HFFc6 (cell line): Measurements from ENCODE around the gene PALLD. TPM values are rescaled to one million over a fixed set of nuclear protein-coding genes. Genes with fewer than 3 reads are reported as not detected.

Source experiments
- DNase-seq: peaks from one replicate; pipeline ENCODE4 v3.0.0-alpha.2; 2018
- H3K27ac Mint-ChIP-seq: 2 replicates; pipeline ENCODE4 v1.8.0; 2020; ENCODE audit warnings: mild to moderate bottlenecking, mixed read lengths
- H3K27me3 Mint-ChIP-seq: 2 replicates; pipeline ENCODE4 v1.8.0; 2021; ENCODE audit warnings: mild to moderate bottlenecking, moderate library complexity, mixed read lengths; ENCODE audit not compliant: insufficient read depth
- H3K36me3 Mint-ChIP-seq: 2 replicates; pipeline ENCODE4 v1.8.0; 2021; ENCODE audit warnings: low read depth, mixed read lengths
- H3K4me1 Mint-ChIP-seq: 2 replicates; pipeline ENCODE4 v1.8.0; 2020; ENCODE audit warnings: low read depth, mixed read lengths
- H3K4me3 Mint-ChIP-seq: 2 replicates; pipeline ENCODE4 v1.8.0; 2020; ENCODE audit warnings: mild to moderate bottlenecking, moderate library complexity, mixed read lengths
- H3K9me3 Mint-ChIP-seq: 2 replicates; pipeline ENCODE4 v1.8.0; 2020; ENCODE audit warnings: mild to moderate bottlenecking, mixed read lengths
- total RNA-seq, 6 experiments: library from RNA; stranded (reverse); fragmentation: NEBNext Ultra II Directional; extraction: Animal tissue kit (Norgen Biotek cat#: 25700); gene quantifications; 2 replicates in 1 of 6; 3 replicates in 5 of 6; pipeline ENCODE4 v1.2.3, GENCODE V29; 2021
- TF ChIP-seq, protein P1 (sequence below): fragments of 200-600 bp; sonication (generic); IDR thresholded peaks from 2 replicates; pipeline ENCODE4 v1.5.0; 2021; ENCODE audit warnings: antibody characterized with exemption, mild to moderate bottlenecking

Gene PALLD
- total RNA-seq, 6 experiments from 2014 or later: 72.6 to 163 (median 149) TPM

DNA sequence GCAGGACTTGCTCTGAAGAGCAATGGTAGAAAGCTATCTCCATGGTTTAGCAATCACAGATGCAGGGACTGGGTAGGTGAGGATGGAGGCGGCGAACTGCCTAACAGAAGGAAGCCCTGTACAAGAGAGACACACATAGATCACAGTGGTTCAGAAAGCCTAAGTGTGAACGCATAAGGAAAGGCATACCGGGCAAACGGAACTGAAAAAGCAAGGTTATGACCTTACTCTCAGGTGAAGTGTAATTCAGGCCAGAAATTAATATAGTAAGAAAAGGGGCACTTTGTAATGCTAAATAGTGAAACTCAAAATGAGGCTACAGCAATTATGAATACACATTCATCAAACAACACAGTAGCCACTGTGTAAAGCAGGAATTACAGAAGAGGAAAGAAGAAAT, 126.6 kb downstream of the PALLD start:
- TF ChIP-seq, protein P1, sequence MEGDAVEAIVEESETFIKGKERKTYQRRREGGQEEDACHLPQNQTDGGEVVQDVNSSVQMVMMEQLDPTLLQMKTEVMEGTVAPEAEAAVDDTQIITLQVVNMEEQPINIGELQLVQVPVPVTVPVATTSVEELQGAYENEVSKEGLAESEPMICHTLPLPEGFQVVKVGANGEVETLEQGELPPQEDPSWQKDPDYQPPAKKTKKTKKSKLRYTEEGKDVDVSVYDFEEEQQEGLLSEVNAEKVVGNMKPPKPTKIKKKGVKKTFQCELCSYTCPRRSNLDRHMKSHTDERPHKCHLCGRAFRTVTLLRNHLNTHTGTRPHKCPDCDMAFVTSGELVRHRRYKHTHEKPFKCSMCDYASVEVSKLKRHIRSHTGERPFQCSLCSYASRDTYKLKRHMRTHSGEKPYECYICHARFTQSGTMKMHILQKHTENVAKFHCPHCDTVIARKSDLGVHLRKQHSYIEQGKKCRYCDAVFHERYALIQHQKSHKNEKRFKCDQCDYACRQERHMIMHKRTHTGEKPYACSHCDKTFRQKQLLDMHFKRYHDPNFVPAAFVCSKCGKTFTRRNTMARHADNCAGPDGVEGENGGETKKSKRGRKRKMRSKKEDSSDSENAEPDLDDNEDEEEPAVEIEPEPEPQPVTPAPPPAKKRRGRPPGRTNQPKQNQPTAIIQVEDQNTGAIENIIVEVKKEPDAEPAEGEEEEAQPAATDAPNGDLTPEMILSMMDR: no peak
- Mint-ChIP-seq H3K27me3 (peaks cover 1% of the 10 kb centered on the region; the same call in 1 of the 2 replicates), H3K36me3 (no peaks in the 10 kb centered on the region), H3K27ac (no peak overlapping the region), H3K9me3 (no peaks in the 10 kb centered on the region), H3K4me1 (peaks cover 44% of the 10 kb centered on the region), H3K4me3 (no peak overlapping the region)
- no peak for DNase-seq

DNA sequence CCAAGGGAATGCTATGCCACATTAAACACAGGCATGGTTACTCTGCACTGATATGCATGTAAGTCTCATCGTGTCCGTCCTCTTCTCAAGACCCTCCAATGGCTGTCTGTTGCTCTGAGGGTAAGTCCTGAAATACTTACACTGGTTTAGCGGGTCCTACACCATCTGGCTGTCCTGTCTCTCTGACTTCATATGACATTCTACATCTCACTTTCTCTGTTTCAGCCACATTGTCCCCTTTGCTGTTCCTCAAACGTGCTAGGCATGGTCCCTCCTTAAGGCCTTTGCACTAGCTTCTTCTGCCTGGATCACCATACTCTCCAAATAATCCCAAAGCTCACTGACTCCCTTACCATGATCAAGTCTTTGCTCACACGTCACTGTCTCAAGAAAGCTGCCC, 131.4 kb downstream of the PALLD start:
- DNase-seq: no peak
- H3K27ac Mint-ChIP-seq: no peak overlapping the region
- H3K36me3 Mint-ChIP-seq: no peaks in the 10 kb centered on the region
- H3K4me3 Mint-ChIP-seq: no peak overlapping the region
- H3K4me1 Mint-ChIP-seq: peaks cover 39% of the 10 kb centered on the region
- H3K27me3 Mint-ChIP-seq: peaks cover 3% of the 10 kb centered on the region; the same call in 1 of the 2 replicates
- H3K9me3 Mint-ChIP-seq: no peaks in the 10 kb centered on the region
- TF ChIP-seq, protein P1: no peak

DNA sequence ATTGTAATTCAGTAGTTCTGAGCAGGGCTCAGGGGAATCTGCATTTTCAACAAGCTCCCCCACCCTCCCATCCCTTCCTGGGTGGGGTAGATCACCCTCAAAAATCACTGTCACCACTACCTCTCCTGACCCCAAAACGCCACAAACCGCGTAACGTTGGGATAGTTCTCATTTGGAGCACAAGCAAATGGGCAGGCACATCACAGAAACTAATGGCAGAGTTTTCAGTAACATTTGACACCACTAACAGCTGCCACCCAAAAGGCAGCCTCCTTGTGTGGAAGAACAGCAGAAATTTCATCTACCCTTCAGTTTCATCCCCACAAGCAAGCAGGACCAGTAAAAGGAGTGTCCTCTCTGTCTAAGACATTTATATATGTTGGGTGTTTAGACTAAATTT, 132.7 kb downstream of the PALLD start:
- no peaks in the 10 kb centered on the region for H3K9me3 Mint-ChIP-seq
- H3K4me3 Mint-ChIP-seq: no peak overlapping the region
- peaks cover 3% of the 10 kb centered on the region; the same call in 1 of the 2 replicates for H3K27me3 Mint-ChIP-seq
- H3K27ac Mint-ChIP-seq: no peak overlapping the region
- TF ChIP-seq, protein P1: no peak
- DNase-seq: no peak
- H3K36me3 Mint-ChIP-seq: no peaks in the 10 kb centered on the region
- peaks cover 47% of the 10 kb centered on the region for H3K4me1 Mint-ChIP-seq

DNA sequence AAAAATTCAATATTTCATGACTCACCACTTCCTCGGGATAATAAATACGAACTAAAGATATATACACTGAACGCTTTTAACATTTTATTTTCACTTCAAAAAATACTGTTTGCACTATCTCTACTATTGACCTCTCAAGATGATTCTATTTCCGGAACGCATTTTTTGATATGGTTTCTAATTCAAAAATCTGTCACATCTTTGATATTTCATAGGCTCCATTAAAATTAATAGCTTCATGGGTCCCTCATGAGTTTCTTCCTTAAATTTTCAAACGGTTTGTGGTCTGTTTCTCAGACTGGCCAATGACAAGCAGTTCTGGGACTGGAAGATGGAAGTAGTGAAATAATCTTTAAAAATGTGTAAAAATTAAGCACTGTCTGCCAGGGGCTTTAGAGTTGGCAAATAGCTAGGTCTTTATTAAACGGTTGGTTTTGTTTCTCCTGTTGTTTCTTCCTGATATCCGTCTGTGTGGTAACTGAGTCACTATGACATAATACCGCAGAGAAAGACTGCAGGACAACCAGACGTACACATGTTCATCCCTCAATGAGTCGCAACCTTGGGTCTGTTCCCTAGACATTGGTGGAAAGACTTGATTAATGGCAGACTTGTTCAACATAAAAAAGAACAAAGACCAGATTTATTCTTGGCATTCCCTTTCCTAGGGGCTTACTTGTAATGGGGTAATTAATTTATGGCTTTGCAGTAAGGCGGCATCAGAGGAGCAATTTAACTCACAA, 133.8 kb downstream of the PALLD start:
- Mint-ChIP-seq H3K27ac (peak overlapping the region; percentile 47), H3K36me3 (no peaks in the 10 kb centered on the region)

DNA sequence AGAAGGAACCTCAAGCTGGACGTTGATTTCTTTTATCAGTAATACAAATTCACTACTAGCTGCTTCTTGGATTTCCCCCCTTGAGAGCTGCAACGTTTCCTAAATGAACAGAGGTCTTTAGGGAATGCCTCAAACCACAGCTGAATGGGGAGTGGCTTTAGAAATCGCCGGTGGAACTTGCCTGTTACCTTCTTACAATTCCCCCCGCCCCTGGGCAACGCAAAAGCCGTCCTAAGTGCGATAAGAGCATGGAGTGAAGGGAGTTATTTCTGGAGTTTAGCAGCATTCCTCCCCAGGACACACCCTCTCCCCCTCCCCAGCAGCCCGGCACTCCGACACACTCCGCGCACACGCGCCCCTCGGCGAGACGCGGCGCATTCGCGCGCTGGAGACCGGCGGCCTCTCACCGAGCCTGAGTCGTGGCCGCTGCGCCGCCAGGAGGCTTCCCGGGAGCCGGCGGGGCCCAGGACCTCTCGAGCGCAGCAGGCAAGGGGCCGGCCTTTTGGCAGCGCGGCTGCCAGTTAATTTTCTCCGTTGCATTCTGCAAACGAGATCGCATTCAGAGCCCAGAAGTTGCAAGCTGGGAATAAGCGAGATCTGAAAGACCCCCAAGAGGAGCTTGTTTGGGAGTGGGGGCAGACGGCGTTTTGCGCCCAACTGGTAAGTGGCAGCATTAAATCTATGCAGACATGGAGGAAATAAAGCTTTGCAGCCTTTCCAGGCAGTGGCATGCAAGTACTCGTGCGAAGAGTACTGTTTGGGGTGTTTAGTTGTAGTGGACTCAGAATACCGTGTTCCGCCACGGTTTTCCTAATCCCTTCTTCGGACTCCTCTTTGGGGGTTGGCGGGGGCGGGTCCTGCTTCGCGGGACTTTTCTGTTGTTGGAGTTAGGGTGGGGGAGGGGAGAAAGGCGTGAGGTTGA, 134.7 kb downstream of the PALLD start:
- no peaks in the 10 kb centered on the region for H3K9me3 Mint-ChIP-seq
- TF ChIP-seq, protein P1: peak; percentile 66
- peaks cover 3% of the 10 kb centered on the region; the same call in 1 of the 2 replicates for H3K27me3 Mint-ChIP-seq
- H3K4me3 Mint-ChIP-seq: peak overlapping the region; percentile 83
- H3K36me3 Mint-ChIP-seq: no peaks in the 10 kb centered on the region
- DNase-seq: no peak
- H3K27ac Mint-ChIP-seq: peak overlapping the region; percentile 47
- peaks cover 66% of the 10 kb centered on the region for H3K4me1 Mint-ChIP-seq

More for the DNA sequence above, 133.8 kb downstream of the PALLD start:
- peaks cover 57% of the 10 kb centered on the region for H3K4me1 Mint-ChIP-seq
- H3K4me3 Mint-ChIP-seq: peak overlapping the region; percentile 83
- DNase-seq: peak; percentile 59
- peaks cover 3% of the 10 kb centered on the region; the same call in 1 of the 2 replicates for H3K27me3 Mint-ChIP-seq
- TF ChIP-seq, protein P1: no peak
- H3K9me3 Mint-ChIP-seq: no peaks in the 10 kb centered on the region
